HepG2 (cell line): ENCODE measurements around the gene COA3. TPM values are rescaled to one million over a fixed set of nuclear protein-coding genes. Genes with fewer than 3 reads are reported as not detected.

Source experiments
- ARID3A ChIP-seq: IDR thresholded peaks from 2 replicates; pipeline ENCODE4 v1.6.1; 2012; ENCODE audit warnings: low read depth, low read length, improper control_type of control experiment
- ARID5B ChIP-seq: IDR thresholded peaks from 2 replicates; pipeline ENCODE4 v1.4.0; 2020; ENCODE audit warnings: mild to moderate bottlenecking, missing genetic modification reagents
- CEBPG ChIP-seq: IDR thresholded peaks from 2 replicates; pipeline ENCODE4 v1.6.1; 2016
- CENPX ChIP-seq: sonication (generic); formaldehyde crosslinking; IDR thresholded peaks from 2 replicates; pipeline ENCODE4 v1.9.0; 2021; ENCODE audit warnings: mild to moderate bottlenecking, missing genetic modification reagents, moderate library complexity
- DPF2 ChIP-seq: sonication (generic); formaldehyde crosslinking; IDR thresholded peaks from 2 replicates; pipeline ENCODE4 v1.4.0; 2020; ENCODE audit warnings: mild to moderate bottlenecking, low read depth, missing genetic modification reagents, borderline replicate concordance
- FOXP1 ChIP-seq, 2 experiments: fragments of 450-650 bp in 1 of 2; IDR thresholded peaks; 2 replicates each; pipeline ENCODE4 v1.6.1; 2017 to 2018; ENCODE audit warnings: antibody characterized with exemption in 1 of 2
- GATAD2A ChIP-seq: IDR thresholded peaks from 2 replicates; pipeline ENCODE4 v1.6.1; 2016
- HNF4A ChIP-seq: sonication (generic); formaldehyde crosslinking; IDR thresholded peaks from 2 replicates; pipeline ENCODE4 v1.4.0; 2020; ENCODE audit warnings: missing genetic modification reagents
- IRF2 ChIP-seq: IDR thresholded peaks from 2 replicates; pipeline ENCODE4 v1.6.1; 2018; ENCODE audit warnings: missing genetic modification reagents, missing compliant biosample characterization
- IRX3 ChIP-seq: sonication (generic); formaldehyde crosslinking; IDR thresholded peaks from 2 replicates; pipeline ENCODE4 v1.8.1; 2023; ENCODE audit warnings: mild to moderate bottlenecking, low read depth, missing genetic modification reagents, borderline replicate concordance
- KAT8 ChIP-seq: IDR thresholded peaks from 2 replicates; pipeline ENCODE4 v1.6.1; 2016; ENCODE audit warnings: missing genetic modification reagents, missing compliant biosample characterization
- KLF6 ChIP-seq: IDR thresholded peaks from 2 replicates; pipeline ENCODE4 v1.8.0; 2016; ENCODE audit warnings: missing biosample characterization, missing genetic modification reagents
- MED1 ChIP-seq: sonication (generic); formaldehyde crosslinking; IDR thresholded peaks from 2 replicates; pipeline ENCODE4 v1.4.0; 2020; ENCODE audit warnings: missing genetic modification reagents
- NFIC ChIP-seq: IDR thresholded peaks from 2 replicates; pipeline ENCODE4 v1.6.1; 2012; ENCODE audit warnings: mild to moderate bottlenecking, low read length, inconsistent platforms
- PAXIP1 ChIP-seq: sonication (generic); formaldehyde crosslinking; conservative IDR thresholded peaks from 2 replicates; pipeline ENCODE4 v1.4.0; 2020; ENCODE audit warnings: mild to moderate bottlenecking, missing genetic modification reagents, moderate library complexity
- RNF219 ChIP-seq: sonication (generic); formaldehyde crosslinking; IDR thresholded peaks from 2 replicates; pipeline ENCODE4 v1.5.0; 2020; ENCODE audit warnings: mild to moderate bottlenecking, missing genetic modification reagents
- SAP130 ChIP-seq: IDR thresholded peaks from 2 replicates; pipeline ENCODE4 v1.6.1; 2016; ENCODE audit warnings: low read depth
- ZNF414 ChIP-seq: sonication (generic); formaldehyde crosslinking; IDR thresholded peaks from 2 replicates; pipeline ENCODE4 v1.5.0; 2020; ENCODE audit warnings: missing genetic modification reagents
- ZNF616 ChIP-seq: sonication (generic); formaldehyde crosslinking; IDR thresholded peaks from 2 replicates; pipeline ENCODE4 v1.5.0; 2020; ENCODE audit warnings: low read depth, mild to moderate bottlenecking, missing genetic modification reagents
- polyA plus RNA-seq, 8 experiments: library from polyadenylated mRNA; depleted of rRNA in 3 of 8; stranded (reverse) in 7 of 8; unstranded in 1 of 8; fragments of >200 nt; fragmentation: Illumina TruSeq in 4 of 8; extraction: Trizol in 4 of 8; gene quantifications; 2 replicates each; pipeline versions ENCODE4 v1.2.1 to v1.2.3, GENCODE V29; 2011 to 2016; ENCODE audit warnings: low read depth in 4 of 8, missing spikeins in 1 of 8, mixed read lengths in 1 of 8; ENCODE audit not compliant: insufficient read depth in 1 of 8
- total RNA-seq, 5 experiments: library from RNA; depleted of rRNA; stranded (reverse); fragments of >200 nt; fragmentation: Illumina TruSeq; extraction: Trizol; gene quantifications; 2 replicates each; pipeline ENCODE4 v1.2.3, GENCODE V29; 2016; ENCODE audit warnings: low read depth in 1 of 5

COA3 gene
- total and polyA plus RNA-seq, 2 of the 13 experiments (the other 11 are each of a cell fraction or from before 2014, with no cell fraction given), result 133 to 202 TPM

GRCh38 chr17:42791948-42792347 lies 6.6 kb downstream of the COA3 start (continued):
- TF ChIP-seq ARID3A (peak; percentile 58; the same call in 1 of the 2 replicates), KLF6 (CRISPR knock-in tag) (0 out of 2 replicates have a peak, but pooled peaks have one; percentile 24), MED1 (CRISPR knock-in tag) (peak; percentile 46; the same call in 1 of the 2 replicates), ZNF414 (CRISPR knock-in tag) (peak; percentile 62; the same call in 1 of the 2 replicates), ZNF616 (CRISPR knock-in tag) (no peak), HNF4A (CRISPR knock-in tag) (peak; percentile 88), SAP130 (peak; percentile 20; the same call in 1 of the 2 replicates), RNF219 (CRISPR knock-in tag) (no peak), NFIC (0 out of 2 replicates have a peak, but pooled peaks have one; percentile 17), DPF2 (CRISPR knock-in tag) (peak; percentile 28; the same call in 1 of the 2 replicates), CENPX (no peak), FOXP1 (IDR thresholded peaks at IDR 0.05) (0 out of 2 replicates have a peak, but pooled peaks have one; percentile 3), FOXP1 (CRISPR knock-in tag; IDR thresholded peaks at IDR 0.05) (peak; percentile 78; the same call in 1 of the 2 replicates), GATAD2A (CRISPR knock-in tag) (peak; percentile 80), IRX3 (CRISPR knock-in tag) (no peak), PAXIP1 (CRISPR knock-in tag) (peak; percentile 90), IRF2 (0 out of 2 replicates have a peak, but pooled peaks have one; percentile 33), CEBPG (CRISPR knock-in tag) (peak; percentile 69), ARID5B (CRISPR knock-in tag) (peak; percentile 66), KAT8 (0 out of 2 replicates have a peak, but pooled peaks have one; percentile 13)
